Measurements from ENCODE around the gene ADAMTS4. TPM values are rescaled to one million over a fixed set of nuclear protein-coding genes. Genes with fewer than 3 reads are reported as not detected.
A peak's percentile ranks its signal among the peaks of the same experiment; 100 is the strongest.

The ADAMTS4 gene
- total and polyA plus RNA-seq, 2 donors (not counting 1 experiment from before 2014, with no cell fraction given) = 1.0 to 1.3 TPM

DNA sequence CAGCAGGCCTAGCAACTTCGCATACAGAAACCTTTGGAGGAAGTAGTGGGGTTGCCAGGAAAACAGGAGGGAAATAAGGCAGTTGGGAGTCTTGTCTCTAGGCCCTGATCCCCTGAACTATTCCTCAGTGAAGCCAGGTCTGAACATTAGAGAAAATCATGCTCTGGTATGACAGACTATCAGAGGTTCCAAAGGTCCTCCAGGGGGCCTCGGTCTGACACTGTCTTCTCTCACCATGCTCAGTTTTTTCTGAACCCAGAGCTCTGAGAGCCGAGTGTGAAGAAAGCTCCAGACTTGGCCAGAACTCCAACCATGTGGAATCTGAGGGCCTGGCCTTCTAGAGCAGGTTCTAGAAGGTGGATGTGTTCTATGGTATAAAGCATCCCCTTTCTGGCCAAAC, 31.0 kb upstream of the ADAMTS4 start:
- Histone ChIP-seq H3K36me3 (ENCODE audit: control insufficient read depth, insufficient read depth, low read length) (peaks cover 8% of the 10 kb centered on the region), H3K4me1 (ENCODE audit: control insufficient read depth, extremely low read depth, insufficient read depth, low read length) (peaks cover 6% of the 10 kb centered on the region), H3K27me3 (ENCODE audit: control insufficient read depth, insufficient read depth, low read length) (no peaks in the 10 kb centered on the region), H3K79me2 (ENCODE audit: control insufficient read depth, insufficient read depth, low read length) (no peaks in the 10 kb centered on the region), H3K4me3 (replicated peaks in 1 of 4; ENCODE audit: control extremely low read depth in 1 of 4, insufficient read depth in 1 of 4, low read depth in 3 of 4, low read length in 4 of 4) (no peak overlapping the region), H2AFZ (ENCODE audit: low read length) (no peak overlapping the region), H4K20me1 (ENCODE audit: control insufficient read depth, extremely low read depth, insufficient read depth, low read length) (no peaks in the 10 kb centered on the region), H3K9me3 (ENCODE audit: control insufficient read depth, insufficient read depth, low read depth, low read length) (no peaks in the 10 kb centered on the region), H3K9ac (ENCODE audit: insufficient read depth, low read length) (no peak overlapping the region), H3K4me2 (ENCODE audit: extremely low read depth, insufficient read depth, low read length) (no peak overlapping the region), H3K27ac (ENCODE audit: insufficient read depth, low read length) (no peak overlapping the region)
- no peak for DNase-seq (ENCODE audit: low read depth in 2 of 2)
- no peak for TF ChIP-seq EZH2 (IDR thresholded peaks at IDR 0.05; ENCODE audit: low read length, missing control alignments)
- TF ChIP-seq, protein P1, sequence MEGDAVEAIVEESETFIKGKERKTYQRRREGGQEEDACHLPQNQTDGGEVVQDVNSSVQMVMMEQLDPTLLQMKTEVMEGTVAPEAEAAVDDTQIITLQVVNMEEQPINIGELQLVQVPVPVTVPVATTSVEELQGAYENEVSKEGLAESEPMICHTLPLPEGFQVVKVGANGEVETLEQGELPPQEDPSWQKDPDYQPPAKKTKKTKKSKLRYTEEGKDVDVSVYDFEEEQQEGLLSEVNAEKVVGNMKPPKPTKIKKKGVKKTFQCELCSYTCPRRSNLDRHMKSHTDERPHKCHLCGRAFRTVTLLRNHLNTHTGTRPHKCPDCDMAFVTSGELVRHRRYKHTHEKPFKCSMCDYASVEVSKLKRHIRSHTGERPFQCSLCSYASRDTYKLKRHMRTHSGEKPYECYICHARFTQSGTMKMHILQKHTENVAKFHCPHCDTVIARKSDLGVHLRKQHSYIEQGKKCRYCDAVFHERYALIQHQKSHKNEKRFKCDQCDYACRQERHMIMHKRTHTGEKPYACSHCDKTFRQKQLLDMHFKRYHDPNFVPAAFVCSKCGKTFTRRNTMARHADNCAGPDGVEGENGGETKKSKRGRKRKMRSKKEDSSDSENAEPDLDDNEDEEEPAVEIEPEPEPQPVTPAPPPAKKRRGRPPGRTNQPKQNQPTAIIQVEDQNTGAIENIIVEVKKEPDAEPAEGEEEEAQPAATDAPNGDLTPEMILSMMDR (conservative IDR thresholded peaks at IDR 0.05 in 1 of 2, IDR thresholded peaks at IDR 0.05 in 1 of 2; ENCODE audit: low read depth in 1 of 2, low read length in 2 of 2) = no peak

DNA sequence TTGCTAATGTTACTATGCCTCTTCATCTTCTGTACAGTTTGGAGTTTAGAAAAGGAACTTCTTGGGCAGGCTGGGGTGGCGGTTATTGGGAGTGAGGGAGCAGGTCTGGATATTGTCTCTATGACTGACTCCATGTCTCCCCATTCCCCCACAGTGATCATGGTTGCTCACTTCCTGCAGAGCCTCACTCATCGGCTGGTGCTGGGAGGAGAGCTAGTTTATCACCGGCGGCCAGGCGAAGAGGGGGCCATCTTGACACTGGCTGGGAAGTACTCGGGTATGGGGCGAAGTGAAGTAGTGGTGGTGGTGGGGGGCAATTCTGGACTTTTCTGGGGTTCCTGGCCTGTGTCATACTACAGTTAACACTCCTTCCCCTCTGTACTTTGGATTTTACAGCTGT, 29.2 kb upstream of the ADAMTS4 start:
- no peaks in the 10 kb centered on the region for H3K9me3 ChIP-seq (ENCODE audit: control insufficient read depth, insufficient read depth, low read depth, low read length)
- no peak overlapping the region for H2AFZ ChIP-seq (ENCODE audit: low read length)
- no peaks in the 10 kb centered on the region for H3K27me3 ChIP-seq (ENCODE audit: control insufficient read depth, insufficient read depth, low read length)
- H4K20me1 ChIP-seq (ENCODE audit: control insufficient read depth, extremely low read depth, insufficient read depth, low read length) = no peaks in the 10 kb centered on the region
- H3K36me3 ChIP-seq (ENCODE audit: control insufficient read depth, insufficient read depth, low read length) = peaks cover 8% of the 10 kb centered on the region
- no peak overlapping the region for H3K9ac ChIP-seq (ENCODE audit: insufficient read depth, low read length)
- no peak overlapping the region for H3K27ac ChIP-seq (ENCODE audit: insufficient read depth, low read length)
- H3K79me2 ChIP-seq (ENCODE audit: control insufficient read depth, insufficient read depth, low read length) = no peaks in the 10 kb centered on the region
- no peak overlapping the region for H3K4me3 ChIP-seq (replicated peaks in 1 of 4; ENCODE audit: control extremely low read depth in 1 of 4, insufficient read depth in 1 of 4, low read depth in 3 of 4, low read length in 4 of 4)
- no peak overlapping the region for H3K4me2 ChIP-seq (ENCODE audit: extremely low read depth, insufficient read depth, low read length)
- TF ChIP-seq EZH2 (IDR thresholded peaks at IDR 0.05; ENCODE audit: low read length, missing control alignments) = no peak
- TF ChIP-seq, protein P1 (conservative IDR thresholded peaks at IDR 0.05 in 1 of 2, IDR thresholded peaks at IDR 0.05 in 1 of 2; ENCODE audit: low read depth in 1 of 2, low read length in 2 of 2) = no peak
- no peak for DNase-seq (ENCODE audit: low read depth in 2 of 2)
- H3K4me1 ChIP-seq (ENCODE audit: control insufficient read depth, extremely low read depth, insufficient read depth, low read length) = peaks cover 6% of the 10 kb centered on the region

GRCh38 chr1:161227196-161227871, 28.5 kb upstream of the ADAMTS4 start:
- H3K4me3 ChIP-seq (replicated peaks in 1 of 4; ENCODE audit: control extremely low read depth in 1 of 4, insufficient read depth in 1 of 4, low read depth in 3 of 4, low read length in 4 of 4) = peak overlapping the region in 2 of 4 experiments; percentile 80 to 97
- H3K27ac ChIP-seq (ENCODE audit: insufficient read depth, low read length) = no peak overlapping the region
- H3K4me1 ChIP-seq (ENCODE audit: control insufficient read depth, extremely low read depth, insufficient read depth, low read length) = peaks cover 6% of the 10 kb centered on the region
- TF ChIP-seq, protein P1 (conservative IDR thresholded peaks at IDR 0.05 in 1 of 2, IDR thresholded peaks at IDR 0.05 in 1 of 2; ENCODE audit: low read depth in 1 of 2, low read length in 2 of 2) = peak; percentile 78 to 79
- TF ChIP-seq EZH2 (IDR thresholded peaks at IDR 0.05; ENCODE audit: low read length, missing control alignments) = no peak
- H3K79me2 ChIP-seq (ENCODE audit: control insufficient read depth, insufficient read depth, low read length) = no peaks in the 10 kb centered on the region
- no peaks in the 10 kb centered on the region for H3K27me3 ChIP-seq (ENCODE audit: control insufficient read depth, insufficient read depth, low read length)
- peak overlapping the region; percentile 98 for H3K4me2 ChIP-seq (ENCODE audit: extremely low read depth, insufficient read depth, low read length)
- H3K36me3 ChIP-seq (ENCODE audit: control insufficient read depth, insufficient read depth, low read length) = peaks cover 8% of the 10 kb centered on the region
- no peak overlapping the region for H2AFZ ChIP-seq (ENCODE audit: low read length)
- H3K9ac ChIP-seq (ENCODE audit: insufficient read depth, low read length) = no peak overlapping the region
- DNase-seq (ENCODE audit: low read depth in 2 of 2) = peak; percentile 49 to 78
- H4K20me1 ChIP-seq (ENCODE audit: control insufficient read depth, extremely low read depth, insufficient read depth, low read length) = no peaks in the 10 kb centered on the region
- no peaks in the 10 kb centered on the region for H3K9me3 ChIP-seq (ENCODE audit: control insufficient read depth, insufficient read depth, low read depth, low read length)

Measured in fibroblast of lung (primary cell).